GM19455 (cell line): ENCODE measurements around the gene MARVELD2.
"Not testable (repeated sequence)": the region's sequence is repeated elsewhere in the genome, so short reads cannot be mapped to it uniquely, and the experiment has no call there.

ENCODE experiments used
- ATAC-seq: cut with Tn5 transposase; IDR thresholded peaks from one replicate; pipeline ENCODE4 v1.9.1; 2021; ENCODE audit not compliant: unreplicated experiment

The MARVELD2 gene

GRCh38 chr5:69444127-69444754 lies 29.3 kb downstream of the MARVELD2 start:
- ATAC-seq, result no peak

- ATAC-seq, result no peak
Observed at GRCh38 chr5:69449511-69449910, 34.6 kb downstream of the MARVELD2 start.

- ATAC-seq, result no peak
Observed at GRCh38 chr5:69450116-69450515, 35.2 kb downstream of the MARVELD2 start.

- not testable (repeated sequence) for ATAC-seq
Observed at GRCh38 chr5:69450527-69450926, 35.6 kb downstream of the MARVELD2 start.

GRCh38 chr5:69451941-69452647 lies 37.2 kb downstream of the MARVELD2 start:
- ATAC-seq, result no peak

GRCh38 chr5:69453487-69453886 lies 38.6 kb downstream of the MARVELD2 start:
- not testable (repeated sequence) for ATAC-seq

GRCh38 chr5:69454460-69455249 lies 39.7 kb downstream of the MARVELD2 start:
- no peak for ATAC-seq

- not testable (repeated sequence) for ATAC-seq
Observed at GRCh38 chr5:69455428-69455988, 40.6 kb downstream of the MARVELD2 start.

- no peak for ATAC-seq
Observed at GRCh38 chr5:69462170-69462569, 47.3 kb downstream of the MARVELD2 start.

GRCh38 chr5:69466375-69466774 lies 51.5 kb downstream of the MARVELD2 start:
- not testable (repeated sequence) for ATAC-seq

- ATAC-seq, result peak; percentile 96
Observed at GRCh38 chr5:69467442-69468225, 52.7 kb downstream of the MARVELD2 start.

- no peak for ATAC-seq
Observed at GRCh38 chr5:69468631-69469030, 53.7 kb downstream of the MARVELD2 start.

GRCh38 chr5:69471516-69471915 lies 56.6 kb downstream of the MARVELD2 start:
- not testable (repeated sequence) for ATAC-seq

- not testable (repeated sequence) for ATAC-seq
Observed at GRCh38 chr5:69472535-69473143, 57.7 kb downstream of the MARVELD2 start.

- ATAC-seq, result no peak
Observed at GRCh38 chr5:69477170-69477569, 62.3 kb downstream of the MARVELD2 start.

GRCh38 chr5:69478296-69478695 lies 63.4 kb downstream of the MARVELD2 start:
- not testable (repeated sequence) for ATAC-seq

- ATAC-seq, result no peak
Observed at GRCh38 chr5:69484891-69485290, 70.0 kb downstream of the MARVELD2 start.

GRCh38 chr5:69485471-69485870 lies 70.6 kb downstream of the MARVELD2 start:
- ATAC-seq, result no peak

- ATAC-seq, result no peak
Observed at GRCh38 chr5:69489246-69489645, 74.3 kb downstream of the MARVELD2 start.

GRCh38 chr5:69491027-69491426 lies 76.1 kb downstream of the MARVELD2 start:
- ATAC-seq, result no peak
